HG03442 (cell line): ENCODE measurements around the gene ESRRA.
A peak's percentile ranks its signal among the peaks of the same experiment; 100 is the strongest.

Source experiments
- ATAC-seq: cut with Tn5 transposase; IDR thresholded peaks from one replicate; pipeline ENCODE4 v1.9.1; 2021; ENCODE audit warnings: mild to moderate bottlenecking, moderate library complexity; ENCODE audit not compliant: unreplicated experiment

ESRRA gene

GRCh38 chr11:64327375-64327774 lies 22.1 kb downstream of the ESRRA start:
- ATAC-seq = no peak

GRCh38 chr11:64327993-64328392 lies 22.7 kb downstream of the ESRRA start:
- no peak for ATAC-seq

- ATAC-seq = no peak
These were observed 25.6 kb downstream of the ESRRA start for GRCh38 chr11:64330888-64331287.

GRCh38 chr11:64331569-64332371 lies 26.4 kb downstream of the ESRRA start:
- peak; percentile 54 for ATAC-seq

GRCh38 chr11:64333556-64333955 lies 28.2 kb downstream of the ESRRA start:
- ATAC-seq = no peak

- ATAC-seq = peak; percentile 75
These were observed 29.7 kb downstream of the ESRRA start for GRCh38 chr11:64334764-64335735.

GRCh38 chr11:64337538-64338249 lies 32.4 kb downstream of the ESRRA start:
- no peak for ATAC-seq

GRCh38 chr11:64338716-64339115 lies 33.4 kb downstream of the ESRRA start:
- ATAC-seq = no peak

- ATAC-seq = no peak
These were observed 34.0 kb downstream of the ESRRA start for GRCh38 chr11:64339286-64339685.

- peak; percentile 39 for ATAC-seq
These were observed 34.6 kb downstream of the ESRRA start, which contains the start of gene CCDC88B for GRCh38 chr11:64339754-64340408. TSS of gene CCDC88B (plus strand) at chr11:64340204. CDS start at chr11:64340267, 63 bp downstream.

- peak; percentile 38 for ATAC-seq
These were observed 35.5 kb downstream of the ESRRA start for GRCh38 chr11:64340671-64341335.

GRCh38 chr11:64341429-64341828 lies 36.1 kb downstream of the ESRRA start:
- no peak for ATAC-seq

GRCh38 chr11:64341851-64342791 lies 36.8 kb downstream of the ESRRA start:
- ATAC-seq = peak; percentile 38

GRCh38 chr11:64342869-64343745 lies 37.8 kb downstream of the ESRRA start:
- no peak for ATAC-seq

GRCh38 chr11:64343767-64344559 lies 38.6 kb downstream of the ESRRA start:
- no peak for ATAC-seq

GRCh38 chr11:64344787-64345186 lies 39.5 kb downstream of the ESRRA start:
- no peak for ATAC-seq
